Colon (tissue), 2 donors: Measurements from ENCODE around the gene ZNF783.
"Not testable (repeated sequence)": the region's sequence is repeated elsewhere in the genome, so short reads cannot be mapped to it uniquely, and the experiment has no call there.

Source experiments
- FAIRE-seq: peaks from 2 replicates; lab custom pipeline; 2012; peaks lifted over from hg19 to GRCh38; lab: Jason Lieb, UNC
- donor health status: control.
- donor health status: control.

ZNF783 gene

DNA sequence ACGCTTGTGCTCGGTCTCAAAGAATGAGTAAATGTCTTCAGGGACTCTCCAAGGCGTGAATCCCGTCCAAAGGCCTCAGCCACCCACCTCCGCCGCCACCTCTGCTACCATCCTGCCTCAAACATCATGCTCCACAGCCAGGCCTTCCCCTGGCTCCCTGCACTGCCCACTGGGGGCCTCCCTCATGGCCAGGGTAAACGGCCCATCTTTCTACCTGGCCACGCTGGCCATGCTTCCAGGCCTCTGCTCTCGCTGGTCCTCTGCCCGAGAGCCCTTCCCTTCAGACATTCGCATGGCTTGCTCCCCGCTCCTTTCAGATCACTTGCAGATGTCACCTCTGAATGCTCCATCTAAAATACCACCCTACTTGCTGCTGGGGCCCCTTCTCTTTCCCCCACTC lies 40.2 kb downstream of the ZNF783 start:
- no peak for FAIRE-seq

GRCh38 chr7:149302865-149303264 lies 40.9 kb downstream of the ZNF783 start:
- FAIRE-seq = no peak

GRCh38 chr7:149304006-149304405 lies 42.0 kb downstream of the ZNF783 start:
- no peak for FAIRE-seq

DNA sequence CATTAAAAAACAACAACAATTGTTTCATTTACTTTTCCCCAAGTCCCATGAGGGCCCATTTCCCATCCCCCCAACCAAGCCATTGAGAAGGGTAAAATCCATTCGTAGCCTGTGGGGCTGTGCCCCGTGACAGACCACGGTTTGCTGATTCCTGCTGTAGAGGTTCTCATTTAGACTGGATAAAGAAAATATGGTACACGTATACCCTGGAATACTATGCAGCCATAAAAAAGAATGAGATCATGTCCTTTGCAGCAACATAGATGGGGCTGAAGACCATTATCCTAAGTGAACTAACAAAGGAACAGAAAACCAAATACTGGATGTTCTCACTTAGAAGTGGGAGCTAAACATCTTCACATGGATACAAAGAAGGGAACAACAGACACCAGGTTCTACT lies 44.9 kb downstream of the ZNF783 start:
- FAIRE-seq = no peak

DNA sequence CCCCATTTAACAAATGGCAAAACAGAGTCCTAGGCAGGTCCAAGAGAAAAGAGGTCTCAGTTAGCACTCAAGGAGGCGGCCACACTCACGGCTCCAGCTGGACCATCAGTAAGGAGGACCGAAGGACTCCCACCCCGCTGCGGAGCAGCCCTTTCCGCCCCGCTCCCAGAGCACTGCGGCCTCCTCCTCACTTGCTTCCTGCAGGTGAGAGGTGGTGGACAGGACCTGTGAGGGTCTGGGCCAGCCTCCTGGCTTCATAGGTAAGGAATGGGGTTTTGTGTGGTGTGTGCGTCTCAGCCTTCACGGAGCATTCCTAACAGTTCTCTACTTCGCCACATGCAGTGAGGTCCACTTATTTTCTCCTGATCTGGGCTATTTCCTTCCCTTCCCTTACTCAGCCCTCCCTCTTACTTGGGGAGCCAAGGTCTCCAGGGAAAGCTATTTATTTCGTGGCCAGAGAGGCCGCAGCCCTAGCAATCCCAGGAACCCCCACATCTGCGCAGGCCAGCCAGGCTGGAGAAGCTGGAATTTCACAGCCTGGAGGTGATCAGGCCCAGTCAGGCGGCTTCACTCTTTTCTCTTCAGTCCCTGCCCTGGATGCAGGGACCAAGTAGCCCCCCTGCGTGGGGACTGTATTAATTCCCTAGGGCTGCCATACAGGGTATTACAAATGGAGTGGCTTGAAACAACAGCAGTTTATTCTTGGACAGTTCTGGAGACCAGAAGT lies 45.9 kb downstream of the ZNF783 start:
- FAIRE-seq = no peak

- no peak for FAIRE-seq
These were observed 48.3 kb downstream of the ZNF783 start for GRCh38 chr7:149310113-149310836.

GRCh38 chr7:149310990-149311573 lies 49.1 kb downstream of the ZNF783 start:
- FAIRE-seq = no peak

DNA sequence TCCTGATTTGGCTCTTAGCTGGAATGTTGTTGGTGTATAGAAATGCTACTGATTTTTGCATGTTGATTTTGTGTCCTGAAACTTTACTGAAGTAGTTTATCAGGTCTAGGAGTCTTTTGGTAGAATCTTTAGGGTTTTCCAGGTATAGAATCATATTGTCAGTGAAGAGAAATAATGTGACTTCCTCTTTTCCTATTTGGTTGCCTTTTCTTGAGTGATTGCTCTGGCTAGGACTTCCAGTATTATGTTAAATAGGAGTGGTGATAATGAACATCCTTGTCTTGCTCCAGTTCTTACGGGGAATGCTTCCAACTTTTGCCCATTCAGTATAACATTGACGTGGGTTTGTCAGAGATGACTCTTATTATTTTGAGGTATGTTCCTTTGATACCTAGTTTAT lies 52.0 kb downstream of the ZNF783 start:
- FAIRE-seq = no peak

DNA sequence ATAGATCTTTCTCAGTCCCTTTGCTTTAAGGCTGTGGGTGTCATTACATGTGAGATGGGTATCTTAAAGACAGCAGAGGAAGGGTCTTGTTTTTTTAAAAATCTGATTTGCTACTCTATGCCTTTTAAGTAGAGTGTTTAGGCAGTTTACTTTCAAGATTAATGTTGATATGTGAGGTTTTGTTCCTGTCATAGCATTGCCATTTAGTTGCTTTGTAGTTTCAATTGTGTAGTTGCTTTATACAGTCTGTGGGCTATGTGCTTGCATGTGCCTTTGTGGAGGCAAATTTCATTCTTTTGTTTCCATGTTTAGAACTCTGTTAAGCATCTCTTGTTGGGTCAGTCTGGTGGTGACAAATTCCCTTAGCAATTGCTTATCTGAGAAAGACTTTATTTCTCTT lies 54.6 kb downstream of the ZNF783 start:
- no peak for FAIRE-seq

DNA sequence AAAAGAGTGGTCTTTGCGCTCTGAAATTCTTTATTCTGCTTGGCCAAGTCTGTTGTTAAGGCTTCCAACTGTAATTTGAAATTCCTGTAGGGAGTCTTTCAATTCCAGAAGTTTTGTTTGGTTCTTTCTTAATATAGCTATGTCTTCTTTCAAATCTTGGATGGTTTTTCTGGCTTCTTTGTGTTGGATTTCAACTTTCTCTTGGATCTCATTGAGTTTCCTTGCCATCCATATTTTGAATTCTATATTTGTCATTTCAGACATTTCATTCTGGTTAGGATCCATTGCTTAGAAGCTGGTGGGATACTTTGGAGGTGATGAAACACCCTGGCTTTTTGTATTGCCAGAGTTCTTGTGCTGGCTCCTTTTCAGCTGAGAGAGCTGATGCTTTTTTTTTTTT lies 55.5 kb downstream of the ZNF783 start:
- no peak for FAIRE-seq

GRCh38 chr7:149317986-149318672 lies 56.1 kb downstream of the ZNF783 start:
- no peak for FAIRE-seq

DNA sequence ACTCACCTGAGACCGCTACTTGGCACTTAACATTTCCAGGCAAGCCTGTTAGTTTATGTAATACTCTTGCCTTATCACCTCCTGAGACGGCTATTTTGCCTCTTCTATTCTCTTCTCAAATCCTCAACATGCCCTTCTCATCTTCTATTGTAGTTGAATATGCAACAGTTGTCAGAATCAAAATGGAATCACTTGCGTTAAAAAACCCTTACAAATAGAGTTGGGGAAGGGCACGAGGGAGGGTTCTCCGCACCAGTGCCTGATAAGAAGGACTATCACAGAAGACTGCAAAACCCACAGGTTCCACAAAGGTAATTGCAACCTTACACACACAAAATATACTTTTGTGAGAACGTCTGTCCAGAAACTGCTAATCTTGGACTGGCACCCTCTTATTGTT lies 57.4 kb downstream of the ZNF783 start:
- no peak for FAIRE-seq

DNA sequence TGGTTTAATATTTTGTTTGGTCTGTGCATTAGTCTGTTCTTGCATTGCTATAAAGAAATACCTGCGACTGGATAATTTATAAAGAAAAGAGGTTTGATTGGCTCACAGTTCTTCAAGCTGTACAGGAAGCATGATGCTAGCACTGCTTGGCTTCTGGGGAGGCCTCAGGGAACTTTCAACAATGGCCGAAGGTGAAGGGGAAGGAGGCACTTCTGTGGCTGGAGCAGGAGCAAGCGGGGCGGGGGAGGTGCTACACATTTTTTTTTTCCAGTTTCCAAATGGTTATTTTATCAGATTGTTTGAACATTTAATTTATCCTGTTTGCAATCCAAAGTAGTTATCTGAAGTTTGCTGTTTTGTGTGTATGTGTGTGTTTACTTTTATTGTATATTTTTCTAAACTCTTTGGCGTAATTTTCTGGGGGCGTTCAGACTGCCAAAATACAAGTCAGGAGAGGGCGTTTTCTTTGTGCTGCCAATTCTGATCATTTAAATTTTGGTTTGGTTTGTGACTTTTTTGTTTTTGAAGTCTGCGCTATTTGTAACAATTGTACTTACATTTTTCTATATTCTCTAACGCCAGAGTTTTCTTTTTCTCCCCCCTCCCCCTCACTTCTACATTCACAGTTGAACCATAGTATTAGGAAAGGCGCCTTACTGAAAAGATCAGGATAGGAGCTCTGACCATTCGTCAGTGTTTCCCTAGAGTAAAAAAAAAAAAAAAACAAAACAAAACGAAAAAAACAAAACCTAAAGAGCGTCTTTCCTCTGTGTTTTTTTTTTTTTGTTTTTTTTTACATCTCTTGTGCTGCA lies 58.5 kb downstream of the ZNF783 start:
- FAIRE-seq = no peak

DNA sequence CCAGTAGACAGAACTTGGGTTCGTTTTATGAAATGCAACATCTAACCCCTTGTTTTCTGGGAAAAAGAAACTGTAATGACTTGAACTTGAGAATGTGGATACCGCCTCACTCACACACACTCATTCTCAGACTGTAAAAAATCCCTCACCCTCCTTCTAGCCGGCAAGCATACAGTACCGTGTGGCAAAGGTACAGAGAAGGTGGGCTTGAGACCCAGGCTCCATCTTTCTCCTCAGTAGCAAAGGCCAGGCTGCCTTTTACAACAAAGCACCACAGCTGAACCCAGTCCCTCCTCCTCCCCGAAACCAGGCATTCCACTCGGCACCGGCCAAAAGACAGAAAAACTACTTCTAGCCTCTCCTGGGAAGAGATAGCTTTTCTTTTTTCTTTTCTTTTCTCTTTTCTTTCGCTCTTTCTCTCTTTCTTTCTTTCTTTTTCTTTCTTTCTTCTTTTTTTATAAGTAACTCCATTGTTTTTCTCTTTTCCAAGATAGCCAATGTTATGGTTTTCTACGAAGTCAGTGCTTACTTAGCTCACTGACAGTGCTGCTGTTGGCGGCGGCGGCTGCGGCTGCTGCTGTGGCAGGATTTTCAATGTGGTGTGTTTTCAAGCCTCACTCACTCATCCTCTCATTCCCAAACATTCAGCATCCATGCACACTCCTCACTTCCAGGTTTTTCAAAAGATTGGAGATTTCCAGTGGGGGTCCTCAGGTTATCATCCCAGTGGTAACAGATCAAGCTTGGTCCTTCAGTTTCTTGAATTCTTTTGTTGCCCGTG lies 59.3 kb downstream of the ZNF783 start:
- not testable (repeated sequence) for FAIRE-seq

DNA sequence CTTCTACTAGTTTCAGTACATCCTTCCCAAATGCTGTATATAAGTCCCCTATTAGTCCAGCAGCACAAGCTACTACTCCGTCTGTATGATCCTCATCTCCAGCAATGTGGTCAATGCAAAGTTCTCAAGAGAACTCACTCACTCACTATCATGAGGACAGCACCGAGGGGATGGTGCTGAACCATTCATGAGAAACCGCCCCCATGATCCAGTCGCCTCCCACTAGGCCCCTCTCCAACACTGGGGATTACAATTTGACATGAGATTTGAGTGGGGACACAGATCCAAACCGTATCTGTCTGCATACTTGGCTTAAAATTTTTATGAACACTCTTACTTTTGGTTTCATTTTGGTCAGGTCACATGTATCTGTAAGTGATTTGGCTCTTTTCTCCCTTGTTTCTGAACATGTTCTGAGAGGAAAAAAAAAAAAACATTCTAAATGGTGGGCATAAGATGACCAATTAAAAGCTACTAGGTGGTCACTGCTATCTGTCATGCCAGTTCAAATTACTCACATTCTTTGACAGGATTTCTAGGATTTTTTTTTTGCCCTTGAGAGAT lies 60.1 kb downstream of the ZNF783 start:
- no peak for FAIRE-seq

DNA sequence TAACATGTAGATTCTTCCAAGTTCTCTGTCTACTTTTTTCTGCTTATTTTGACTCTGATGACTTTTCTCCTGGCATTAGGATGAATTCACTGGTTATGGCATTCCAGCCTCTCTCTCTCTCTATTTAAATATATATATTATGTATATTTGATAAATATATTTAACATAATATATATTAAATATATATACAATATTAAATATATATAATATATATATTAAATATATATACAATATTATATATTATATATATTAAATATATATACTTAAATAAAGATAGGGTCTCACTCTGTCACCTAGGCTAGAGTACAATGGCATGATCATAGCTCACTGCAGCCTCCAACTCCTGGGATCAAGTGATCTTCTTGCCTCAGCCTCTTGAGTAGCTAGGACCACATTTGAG lies 60.7 kb downstream of the ZNF783 start:
- FAIRE-seq = peak; percentile 55

DNA sequence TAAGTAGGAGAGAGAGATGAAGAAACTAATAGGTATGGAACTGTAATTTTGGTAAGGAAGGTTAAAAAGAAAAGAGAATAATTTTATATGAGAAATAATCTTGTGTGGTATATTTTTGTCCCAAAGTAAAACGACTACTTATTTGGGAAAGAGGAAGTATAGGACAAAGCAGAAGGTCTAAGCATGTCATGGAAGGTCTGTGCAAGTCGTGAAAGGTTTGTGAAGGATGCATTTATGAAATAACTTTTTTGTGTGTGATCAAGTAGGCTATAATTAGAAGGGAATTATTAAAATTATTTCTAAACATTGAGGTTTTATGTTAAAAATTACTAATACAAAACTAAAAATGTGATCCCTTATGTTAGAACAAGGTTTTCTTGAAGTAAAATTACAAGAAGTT lies 63.3 kb downstream of the ZNF783 start:
- no peak for FAIRE-seq

DNA sequence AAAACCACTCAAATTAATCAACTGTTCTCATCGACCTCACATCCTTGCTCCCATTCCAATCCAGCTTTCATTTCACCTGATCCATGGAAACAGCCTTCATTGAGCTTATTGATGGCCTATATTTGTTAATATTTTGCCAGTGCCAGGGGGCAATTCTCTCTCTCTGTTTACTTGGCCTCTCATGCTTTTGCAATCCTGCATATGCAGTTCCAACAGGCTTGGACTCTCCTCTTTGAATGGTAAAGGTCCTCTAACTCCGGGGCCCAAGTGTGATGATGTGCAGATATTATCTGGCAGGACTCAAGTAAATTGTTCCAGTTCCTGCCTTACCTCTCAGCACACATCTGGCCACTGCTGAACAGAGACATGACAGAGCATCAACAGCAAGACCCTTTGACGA lies 67.3 kb downstream of the ZNF783 start:
- no peak for FAIRE-seq

DNA sequence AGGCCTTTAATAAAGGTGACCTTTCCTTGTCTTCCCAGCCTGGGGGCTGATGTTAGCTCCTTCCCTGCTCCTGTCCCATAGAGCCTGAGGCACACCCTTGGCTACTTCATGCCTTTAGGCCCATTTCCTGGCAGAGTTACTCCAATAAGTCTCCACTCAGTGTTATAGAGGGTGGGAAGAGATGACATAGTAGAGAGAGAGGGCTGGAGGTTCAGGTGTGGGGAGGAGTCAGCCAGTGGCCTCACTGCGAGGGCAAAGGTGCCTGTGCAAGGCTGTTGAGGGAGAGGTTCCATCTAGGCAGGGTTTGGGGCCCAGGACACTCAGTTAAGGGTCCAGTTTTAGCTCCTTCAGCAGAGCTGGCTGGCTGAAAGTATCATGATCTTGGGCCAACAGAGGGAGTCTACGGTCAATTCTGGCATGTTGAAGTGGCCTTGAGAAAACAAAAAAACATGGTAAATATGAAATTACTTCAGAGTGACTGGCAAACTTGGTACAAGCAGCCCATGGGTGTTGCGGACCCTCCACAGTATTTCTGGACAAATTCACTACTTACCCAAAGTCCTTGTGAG lies 67.9 kb downstream of the ZNF783 start:
- no peak for FAIRE-seq

- no peak for FAIRE-seq
These were observed 69.0 kb downstream of the ZNF783 start for GRCh38 chr7:149330914-149331567.
